ENCODE results near the gene COMP. TPM values are rescaled to one million over a fixed set of nuclear protein-coding genes. Genes with fewer than 3 reads are reported as not detected.

COMP gene
- polyA plus RNA-seq, 1 of the 3 experiments (the other 2 are of a cell fraction): 0.26 TPM

DNA sequence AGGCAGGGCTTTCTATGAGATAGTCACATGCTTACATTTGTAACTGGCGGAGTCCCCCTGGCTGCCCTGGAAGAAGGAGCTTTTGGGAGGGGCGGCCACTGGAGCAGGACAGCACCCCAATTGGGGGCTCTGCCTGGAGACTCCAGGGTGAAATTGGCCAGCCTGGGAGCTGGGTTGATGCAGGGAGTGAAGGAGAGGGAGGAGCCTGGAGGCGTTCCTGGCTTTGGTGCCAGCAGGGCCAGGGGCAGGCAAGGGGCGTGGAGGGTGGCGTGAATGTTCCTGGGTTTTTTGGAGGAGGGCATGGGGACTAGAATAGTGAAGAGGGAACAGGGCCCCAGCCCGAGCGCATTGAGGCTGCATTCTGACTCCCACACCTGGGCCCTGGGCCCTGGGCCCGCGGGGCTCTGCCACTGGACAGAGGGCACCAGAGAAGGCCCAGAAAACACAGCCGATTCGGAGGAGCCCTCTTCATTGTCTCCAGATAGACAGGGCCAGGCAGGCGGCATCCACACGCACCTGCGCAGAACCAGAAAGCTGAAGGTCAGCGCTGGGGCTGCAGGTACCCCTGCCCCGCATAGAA lies 29.5 kb downstream of the COMP start:
- WGBS (ENCODE audit: low lambda C conversion rate): 91% methylated on average over 9 of the region's 16 CpGs
- H4K20me1 ChIP-seq (ENCODE audit: insufficient read depth): no peaks in the 10 kb centered on the region
- H3K4me3 ChIP-seq (ENCODE audit: low read depth in 2 of 2, low read length in 1 of 2): no peak overlapping the region
- no peaks in the 10 kb centered on the region for H3K9me3 ChIP-seq
- H3K27ac ChIP-seq (ENCODE audit: low read depth in 2 of 2, low read length in 1 of 2): peak overlapping the region; percentile 90 to 96; a peak in 3 of 4 replicates
- no peak for DNase-seq
- H3F3A ChIP-seq (replicated peaks; ENCODE audit: insufficient read depth): peaks cover 39% of the 10 kb centered on the region
- CTCF ChIA-PET: interaction anchor here (1.0 to 1.8 kb wide), 4 partner anchors 13 to 172 kb away, joined by 3 to 8 read pairs (median 4); partner anchors contain the start of gene UPF1
- H3K27me3 ChIP-seq (ENCODE audit: insufficient read depth): no peaks in the 10 kb centered on the region
- no peaks in the 10 kb centered on the region for H3K9me2 ChIP-seq
- H3K79me2 ChIP-seq (ENCODE audit: insufficient read depth): no peaks in the 10 kb centered on the region
- H3K9ac ChIP-seq: no peak overlapping the region
- H3K4me1 ChIP-seq (ENCODE audit: control insufficient read depth in 1 of 2, insufficient read depth in 2 of 2, low read depth in 1 of 2, low read length in 1 of 2): peaks cover 33 to 71% of the 10 kb centered on the region in 2 experiments; a peak in 3 of 4 replicates
- TF ChIP-seq RFX5 (IDR thresholded peaks at IDR 0.05; ENCODE audit: low read length) (no peak), SMC3 (IDR thresholded peaks at IDR 0.05; ENCODE audit: low read depth, low read length) (no peak), RCOR1 (IDR thresholded peaks at IDR 0.05; ENCODE audit: low read length) (no peak), GATA2 (CRISPR knock-in tag; IDR thresholded peaks at IDR 0.05) (no peak), TEAD4 (IDR thresholded peaks at IDR 0.05; ENCODE audit: borderline replicate concordance, insufficient read depth) (no peak), FOXM1 (IDR thresholded peaks at IDR 0.05; ENCODE audit: low read depth) (no peak), RXRA (IDR thresholded peaks at IDR 0.05; ENCODE audit: borderline replicate concordance, low read depth) (no peak), MXI1 (IDR thresholded peaks at IDR 0.05; ENCODE audit: low read depth, low read length) (no peak), POLR2AphosphoS5 (IDR thresholded peaks at IDR 0.05; ENCODE audit: low read depth, low read length) (no peak), GABPA (IDR thresholded peaks at IDR 0.05; ENCODE audit: low read depth) (no peak)
- TF ChIP-seq, protein P1, sequence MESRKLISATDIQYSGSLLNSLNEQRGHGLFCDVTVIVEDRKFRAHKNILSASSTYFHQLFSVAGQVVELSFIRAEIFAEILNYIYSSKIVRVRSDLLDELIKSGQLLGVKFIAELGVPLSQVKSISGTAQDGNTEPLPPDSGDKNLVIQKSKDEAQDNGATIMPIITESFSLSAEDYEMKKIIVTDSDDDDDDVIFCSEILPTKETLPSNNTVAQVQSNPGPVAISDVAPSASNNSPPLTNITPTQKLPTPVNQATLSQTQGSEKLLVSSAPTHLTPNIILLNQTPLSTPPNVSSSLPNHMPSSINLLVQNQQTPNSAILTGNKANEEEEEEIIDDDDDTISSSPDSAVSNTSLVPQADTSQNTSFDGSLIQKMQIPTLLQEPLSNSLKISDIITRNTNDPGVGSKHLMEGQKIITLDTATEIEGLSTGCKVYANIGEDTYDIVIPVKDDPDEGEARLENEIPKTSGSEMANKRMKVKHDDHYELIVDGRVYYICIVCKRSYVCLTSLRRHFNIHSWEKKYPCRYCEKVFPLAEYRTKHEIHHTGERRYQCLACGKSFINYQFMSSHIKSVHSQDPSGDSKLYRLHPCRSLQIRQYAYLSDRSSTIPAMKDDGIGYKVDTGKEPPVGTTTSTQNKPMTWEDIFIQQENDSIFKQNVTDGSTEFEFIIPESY (IDR thresholded peaks at IDR 0.05; ENCODE audit: borderline replicate concordance, low read depth): no peak
- TF ChIP-seq, protein P2, sequence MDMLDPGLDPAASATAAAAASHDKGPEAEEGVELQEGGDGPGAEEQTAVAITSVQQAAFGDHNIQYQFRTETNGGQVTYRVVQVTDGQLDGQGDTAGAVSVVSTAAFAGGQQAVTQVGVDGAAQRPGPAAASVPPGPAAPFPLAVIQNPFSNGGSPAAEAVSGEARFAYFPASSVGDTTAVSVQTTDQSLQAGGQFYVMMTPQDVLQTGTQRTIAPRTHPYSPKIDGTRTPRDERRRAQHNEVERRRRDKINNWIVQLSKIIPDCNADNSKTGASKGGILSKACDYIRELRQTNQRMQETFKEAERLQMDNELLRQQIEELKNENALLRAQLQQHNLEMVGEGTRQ (IDR thresholded peaks at IDR 0.05; ENCODE audit: borderline replicate concordance, low read depth, low read length): no peak
- TF ChIP-seq, protein P3, sequence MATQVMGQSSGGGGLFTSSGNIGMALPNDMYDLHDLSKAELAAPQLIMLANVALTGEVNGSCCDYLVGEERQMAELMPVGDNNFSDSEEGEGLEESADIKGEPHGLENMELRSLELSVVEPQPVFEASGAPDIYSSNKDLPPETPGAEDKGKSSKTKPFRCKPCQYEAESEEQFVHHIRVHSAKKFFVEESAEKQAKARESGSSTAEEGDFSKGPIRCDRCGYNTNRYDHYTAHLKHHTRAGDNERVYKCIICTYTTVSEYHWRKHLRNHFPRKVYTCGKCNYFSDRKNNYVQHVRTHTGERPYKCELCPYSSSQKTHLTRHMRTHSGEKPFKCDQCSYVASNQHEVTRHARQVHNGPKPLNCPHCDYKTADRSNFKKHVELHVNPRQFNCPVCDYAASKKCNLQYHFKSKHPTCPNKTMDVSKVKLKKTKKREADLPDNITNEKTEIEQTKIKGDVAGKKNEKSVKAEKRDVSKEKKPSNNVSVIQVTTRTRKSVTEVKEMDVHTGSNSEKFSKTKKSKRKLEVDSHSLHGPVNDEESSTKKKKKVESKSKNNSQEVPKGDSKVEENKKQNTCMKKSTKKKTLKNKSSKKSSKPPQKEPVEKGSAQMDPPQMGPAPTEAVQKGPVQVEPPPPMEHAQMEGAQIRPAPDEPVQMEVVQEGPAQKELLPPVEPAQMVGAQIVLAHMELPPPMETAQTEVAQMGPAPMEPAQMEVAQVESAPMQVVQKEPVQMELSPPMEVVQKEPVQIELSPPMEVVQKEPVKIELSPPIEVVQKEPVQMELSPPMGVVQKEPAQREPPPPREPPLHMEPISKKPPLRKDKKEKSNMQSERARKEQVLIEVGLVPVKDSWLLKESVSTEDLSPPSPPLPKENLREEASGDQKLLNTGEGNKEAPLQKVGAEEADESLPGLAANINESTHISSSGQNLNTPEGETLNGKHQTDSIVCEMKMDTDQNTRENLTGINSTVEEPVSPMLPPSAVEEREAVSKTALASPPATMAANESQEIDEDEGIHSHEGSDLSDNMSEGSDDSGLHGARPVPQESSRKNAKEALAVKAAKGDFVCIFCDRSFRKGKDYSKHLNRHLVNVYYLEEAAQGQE (IDR thresholded peaks at IDR 0.05; ENCODE audit: low read depth, low read length): no peak
- TF ChIP-seq, protein P4, sequence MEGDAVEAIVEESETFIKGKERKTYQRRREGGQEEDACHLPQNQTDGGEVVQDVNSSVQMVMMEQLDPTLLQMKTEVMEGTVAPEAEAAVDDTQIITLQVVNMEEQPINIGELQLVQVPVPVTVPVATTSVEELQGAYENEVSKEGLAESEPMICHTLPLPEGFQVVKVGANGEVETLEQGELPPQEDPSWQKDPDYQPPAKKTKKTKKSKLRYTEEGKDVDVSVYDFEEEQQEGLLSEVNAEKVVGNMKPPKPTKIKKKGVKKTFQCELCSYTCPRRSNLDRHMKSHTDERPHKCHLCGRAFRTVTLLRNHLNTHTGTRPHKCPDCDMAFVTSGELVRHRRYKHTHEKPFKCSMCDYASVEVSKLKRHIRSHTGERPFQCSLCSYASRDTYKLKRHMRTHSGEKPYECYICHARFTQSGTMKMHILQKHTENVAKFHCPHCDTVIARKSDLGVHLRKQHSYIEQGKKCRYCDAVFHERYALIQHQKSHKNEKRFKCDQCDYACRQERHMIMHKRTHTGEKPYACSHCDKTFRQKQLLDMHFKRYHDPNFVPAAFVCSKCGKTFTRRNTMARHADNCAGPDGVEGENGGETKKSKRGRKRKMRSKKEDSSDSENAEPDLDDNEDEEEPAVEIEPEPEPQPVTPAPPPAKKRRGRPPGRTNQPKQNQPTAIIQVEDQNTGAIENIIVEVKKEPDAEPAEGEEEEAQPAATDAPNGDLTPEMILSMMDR (IDR thresholded peaks at IDR 0.05): no peak
- POLR2A ChIA-PET: interaction anchor here (0.7 to 1.2 kb wide), 3 partner anchors 18 to 171 kb away, joined by 3 read pairs; no protein-coding TSS in a partner anchor
- no peak overlapping the region for H2AFZ ChIP-seq (ENCODE audit: low read depth)
- peaks cover 0 to 1% of the 10 kb centered on the region in 2 experiments for H3K36me3 ChIP-seq (replicated peaks in 1 of 2; ENCODE audit: control insufficient read depth in 1 of 2, insufficient read depth in 2 of 2, low read length in 1 of 2)
- H3K4me2 ChIP-seq: peak overlapping the region; percentile 64; the same call in 1 of the 2 replicates

All from SK-N-SH (cell line).